ENCODE results near the gene ADM5.

DNA sequence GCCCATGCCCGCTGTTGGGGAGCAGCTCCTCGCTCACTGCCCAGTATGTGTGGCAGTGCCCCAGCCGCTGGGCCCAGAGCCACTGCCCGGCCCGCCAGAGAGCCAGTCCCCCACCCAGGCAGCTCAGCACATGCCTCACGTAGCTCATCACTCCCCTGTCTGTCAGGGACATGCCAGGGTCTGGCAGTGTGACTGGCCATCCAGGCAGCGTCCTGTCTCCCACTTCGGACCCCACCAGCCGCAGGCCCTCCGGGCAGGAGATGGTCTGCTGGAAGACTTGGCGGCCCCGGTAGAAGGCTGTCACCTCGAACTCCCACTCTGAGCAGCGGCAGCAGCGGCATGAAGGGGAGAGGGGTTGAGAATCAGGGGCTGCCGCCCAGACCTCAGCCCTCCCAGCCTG is 27.4 kb upstream of the ADM5 start:
- TF ChIP-seq SIN3A (IDR thresholded peaks at IDR 0.05; ENCODE audit: borderline replicate concordance, insufficient read depth, low read depth, low read length), result no peak
- TF ChIP-seq, protein P1, sequence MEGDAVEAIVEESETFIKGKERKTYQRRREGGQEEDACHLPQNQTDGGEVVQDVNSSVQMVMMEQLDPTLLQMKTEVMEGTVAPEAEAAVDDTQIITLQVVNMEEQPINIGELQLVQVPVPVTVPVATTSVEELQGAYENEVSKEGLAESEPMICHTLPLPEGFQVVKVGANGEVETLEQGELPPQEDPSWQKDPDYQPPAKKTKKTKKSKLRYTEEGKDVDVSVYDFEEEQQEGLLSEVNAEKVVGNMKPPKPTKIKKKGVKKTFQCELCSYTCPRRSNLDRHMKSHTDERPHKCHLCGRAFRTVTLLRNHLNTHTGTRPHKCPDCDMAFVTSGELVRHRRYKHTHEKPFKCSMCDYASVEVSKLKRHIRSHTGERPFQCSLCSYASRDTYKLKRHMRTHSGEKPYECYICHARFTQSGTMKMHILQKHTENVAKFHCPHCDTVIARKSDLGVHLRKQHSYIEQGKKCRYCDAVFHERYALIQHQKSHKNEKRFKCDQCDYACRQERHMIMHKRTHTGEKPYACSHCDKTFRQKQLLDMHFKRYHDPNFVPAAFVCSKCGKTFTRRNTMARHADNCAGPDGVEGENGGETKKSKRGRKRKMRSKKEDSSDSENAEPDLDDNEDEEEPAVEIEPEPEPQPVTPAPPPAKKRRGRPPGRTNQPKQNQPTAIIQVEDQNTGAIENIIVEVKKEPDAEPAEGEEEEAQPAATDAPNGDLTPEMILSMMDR (IDR thresholded peaks at IDR 0.05), result no peak

Measured in Panc1 (cell line).